GM12873 (cell line): ENCODE results near the gene LAX1.

Experiments used
- CTCF ChIP-seq: IDR thresholded peaks from 2 replicates; pipeline ENCODE4 v1.5.1; 2012; ENCODE audit warnings: low read depth, mild to moderate bottlenecking, moderate library complexity, low read length, control low read depth; ENCODE audit not compliant: insufficient read depth; ENCODE audit errors: missing control alignments

The LAX1 gene

GRCh38 chr1:203760506-203760905 lies 4.5 kb upstream of the LAX1 start:
- TF ChIP-seq CTCF = no peak

- TF ChIP-seq CTCF = no peak
Observed at GRCh38 chr1:203763505-203763904, 1.5 kb upstream of the LAX1 start.

- TF ChIP-seq CTCF = no peak
Observed at GRCh38 chr1:203764105-203765028, 616 bp upstream of the LAX1 start.

GRCh38 chr1:203768256-203768655 lies 3.3 kb downstream of the LAX1 start:
- no peak for TF ChIP-seq CTCF

GRCh38 chr1:203769505-203770343 lies 4.7 kb downstream of the LAX1 start:
- no peak for TF ChIP-seq CTCF

- TF ChIP-seq CTCF = no peak
Observed at GRCh38 chr1:203771901-203772301, 6.9 kb downstream of the LAX1 start.

GRCh38 chr1:203772836-203773235 lies 7.9 kb downstream of the LAX1 start:
- no peak for TF ChIP-seq CTCF
